Body of pancreas (tissue), 4 donors: ENCODE data around the gene SMYD4. TPM values are rescaled to one million over a fixed set of nuclear protein-coding genes. Genes with fewer than 3 reads are reported as not detected.

Source experiments
- ATAC-seq: fragments of 150-250 bp; one replicate; pipeline ENCODE4 v1.9.1; 2016
- DNase-seq, 4 donors: peaks; one replicate each; pipeline ENCODE4 v3.0.0-alpha.2; 2019
- H3K27ac ChIP-seq, 4 donors: fragments of 200-600 bp; sonication (generic); 1 replicate in 3 of 4; 2 replicates in 1 of 4; pipeline versions ENCODE4 v1.5.1 to v1.6.1; 2016 to 2019; ENCODE audit warnings: mild to moderate bottlenecking in 1 of 4, mixed read lengths in 1 of 4, moderate library complexity in 1 of 4
- H3K27me3 ChIP-seq, 2 donors: fragments of 200-600 bp; sonication (generic); one replicate each; pipeline ENCODE4 v1.6.0; 2016; ENCODE audit warnings: mild to moderate bottlenecking in 1 of 2
- H3K36me3 ChIP-seq, 2 donors: fragments of 200-600 bp; sonication (generic); replicated peaks in 1 of 2; 2 replicates each; pipeline ENCODE4 v1.5.1; 2016; ENCODE audit warnings: low read depth in 2 of 2; ENCODE audit not compliant: insufficient read depth in 1 of 2
- H3K4me1 ChIP-seq: fragments of 200-600 bp; sonication (generic); one replicate; pipeline ENCODE4 v1.6.0; 2016
- H3K4me3 ChIP-seq, 2 donors: fragments of 200-600 bp; sonication (generic); 1 replicate in 1 of 2; 2 replicates in 1 of 2; pipeline ENCODE4 v1.5.1; 2016 to 2019
- H3K9me3 ChIP-seq, 3 donors: fragments of 200-600 bp; sonication (generic); 1 replicate in 2 of 3; 2 replicates in 1 of 3; pipeline ENCODE4 v1.5.1; 2016
- POLR2A ChIP-seq, 3 donors: fragments of 450-650 bp; IDR thresholded peaks; one replicate each; pipeline ENCODE4 v1.6.1; 2016; ENCODE audit warnings: antibody characterized with exemption in 3 of 3, mild to moderate bottlenecking in 2 of 3
- WGBS, 2 donors: methylation state at CpG; one replicate each; pipeline ENCODE4 v1.1.5; 2017; 5-methylcytosine and 5-hydroxymethylcytosine counted together
- intact Hi-C: fragments of 100-400 bp; cut with DNase I; formaldehyde crosslinking; loops from one replicate; pipeline ENCODE4 v1.15.1; 2023
- total RNA-seq, 2 donors: library from RNA; depleted of rRNA; stranded (reverse); fragments of >200 nt; gene quantifications; one replicate each; pipeline ENCODE4 v1.1.0, GENCODE V29; 2016
- TF ChIP-seq, protein P1 (sequence below), 7 experiments: fragments of 450-650 bp in 4 of 7; fragments of 200-600 bp in 3 of 7; sonication (generic) in 3 of 7; IDR thresholded peaks; one replicate each; pipeline ENCODE4 v1.5.1; 2016 to 2019; ENCODE audit warnings: antibody characterized with exemption in 7 of 7

Gene SMYD4
- total RNA-seq, 2 donors from 2014 or later, result 4.0 to 7.0 TPM

DNA sequence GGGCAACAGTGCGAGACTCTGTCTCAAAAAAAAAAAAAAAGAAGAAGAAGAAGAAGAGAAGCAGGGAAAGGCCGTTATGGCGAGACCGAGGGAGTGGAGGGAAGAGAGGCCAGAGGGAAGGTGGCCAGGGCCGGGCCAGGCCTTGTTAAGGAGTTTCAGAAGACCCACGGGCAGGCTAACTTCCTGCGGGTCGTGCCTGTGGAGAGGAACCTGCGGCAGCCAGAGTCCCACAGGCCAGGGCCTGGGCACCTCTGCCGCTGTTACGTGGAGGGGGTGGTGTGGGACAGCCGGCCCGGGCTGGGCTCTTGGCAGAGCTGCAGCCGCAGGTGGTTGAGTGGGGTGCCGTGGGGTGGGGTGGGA, 99.8 kb downstream of the SMYD4 start:
- peaks cover 34% of the 10 kb centered on the region for H3K4me1 ChIP-seq

More for the DNA sequence above, 99.8 kb downstream of the SMYD4 start:
- no peak for TF ChIP-seq POLR2A (IDR thresholded peaks at IDR 0.05)
- TF ChIP-seq, protein P1, sequence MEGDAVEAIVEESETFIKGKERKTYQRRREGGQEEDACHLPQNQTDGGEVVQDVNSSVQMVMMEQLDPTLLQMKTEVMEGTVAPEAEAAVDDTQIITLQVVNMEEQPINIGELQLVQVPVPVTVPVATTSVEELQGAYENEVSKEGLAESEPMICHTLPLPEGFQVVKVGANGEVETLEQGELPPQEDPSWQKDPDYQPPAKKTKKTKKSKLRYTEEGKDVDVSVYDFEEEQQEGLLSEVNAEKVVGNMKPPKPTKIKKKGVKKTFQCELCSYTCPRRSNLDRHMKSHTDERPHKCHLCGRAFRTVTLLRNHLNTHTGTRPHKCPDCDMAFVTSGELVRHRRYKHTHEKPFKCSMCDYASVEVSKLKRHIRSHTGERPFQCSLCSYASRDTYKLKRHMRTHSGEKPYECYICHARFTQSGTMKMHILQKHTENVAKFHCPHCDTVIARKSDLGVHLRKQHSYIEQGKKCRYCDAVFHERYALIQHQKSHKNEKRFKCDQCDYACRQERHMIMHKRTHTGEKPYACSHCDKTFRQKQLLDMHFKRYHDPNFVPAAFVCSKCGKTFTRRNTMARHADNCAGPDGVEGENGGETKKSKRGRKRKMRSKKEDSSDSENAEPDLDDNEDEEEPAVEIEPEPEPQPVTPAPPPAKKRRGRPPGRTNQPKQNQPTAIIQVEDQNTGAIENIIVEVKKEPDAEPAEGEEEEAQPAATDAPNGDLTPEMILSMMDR (IDR thresholded peaks at IDR 0.05), result no peak
- intact Hi-C loops, result no loop called here
- Histone ChIP-seq H3K27me3 (no peaks in the 10 kb centered on the region), H3K27ac (peak overlapping the region in 2 of 4 donors; percentile 1 to 18), H3K36me3 (no peaks in the 10 kb centered on the region), H3K9me3 (no peaks in the 10 kb centered on the region), H3K4me3 (no peak overlapping the region)
- no peak for ATAC-seq
- WGBS, 2 donors, result 84 to 88% methylated on average over 9 to 12 of the region's 15 CpGs
- DNase-seq, result no peak

Other genes with a start within 250 kb of the SMYD4 start
- 10 to 100 TPM in 1 of 2 donors, 1 to 10 TPM in 1; 9.6 to 22.4 TPM for gene SLC43A2, start 201.1 kb downstream of the SMYD4 start, total RNA-seq
- 10 to 100 TPM in 1 of 2 donors, 1 to 10 TPM in 1; 9.1 to 15.5 TPM for gene SCARF1, start 184.2 kb downstream of the SMYD4 start, total RNA-seq
- gene RILP, start 180.0 kb downstream of the SMYD4 start, total RNA-seq, result 10 to 100 TPM; 21.0 to 68.2 TPM
- 100 to 1,000 TPM in 1 of 2 donors, 10 to 100 TPM in 1; 84.7 to 100 TPM for gene PRPF8, start 145.0 kb downstream of the SMYD4 start, total RNA-seq
- 1 to 10 TPM; 1.6 to 2.6 TPM for gene TLCD2, start 119.5 kb downstream of the SMYD4 start, total RNA-seq
- gene WDR81, start 105.2 kb downstream of the SMYD4 start, total RNA-seq, result 10 to 100 TPM; 15.6 to 31.6 TPM
- 1 to 10 TPM; 5.9 to 8.8 TPM for gene SERPINF2, start 87.0 kb downstream of the SMYD4 start, total RNA-seq
- gene SERPINF1, start 67.8 kb downstream of the SMYD4 start, total RNA-seq, result 100 to 1,000 TPM; 146 to 194 TPM
- 10 to 100 TPM in 1 of 2 donors, 1 to 10 TPM in 1; 8.9 to 11.9 TPM for gene RPA1, start 103 bp upstream of the SMYD4 start, total RNA-seq
- 1 to 10 TPM; 3.1 to 3.6 TPM for gene RTN4RL1, start 195.4 kb upstream of the SMYD4 start, total RNA-seq
- gene DPH1, start 200.3 kb upstream of the SMYD4 start, total RNA-seq, result 10 to 100 TPM; 34.8 to 77.8 TPM
- gene OVCA2, start 212.1 kb upstream of the SMYD4 start, total RNA-seq, result 10 to 100 TPM; 17.1 to 36.3 TPM
- gene HIC1, start 225.2 kb upstream of the SMYD4 start, total RNA-seq, result 10 to 100 TPM in 1 of 2 donors, 1 to 10 TPM in 1; 9.6 to 18.1 TPM